HFFc6 (cell line): ENCODE data around the gene ZCWPW1. TPM values are rescaled to one million over a fixed set of nuclear protein-coding genes. Genes with fewer than 3 reads are reported as not detected.

Experiments used
- DNase-seq: peaks from one replicate; pipeline ENCODE4 v3.0.0-alpha.2; 2018
- H3K27ac Mint-ChIP-seq: 2 replicates; pipeline ENCODE4 v1.8.0; 2020; ENCODE audit warnings: mild to moderate bottlenecking, mixed read lengths
- H3K27me3 Mint-ChIP-seq: 2 replicates; pipeline ENCODE4 v1.8.0; 2021; ENCODE audit warnings: mild to moderate bottlenecking, moderate library complexity, mixed read lengths; ENCODE audit not compliant: insufficient read depth
- H3K36me3 Mint-ChIP-seq: 2 replicates; pipeline ENCODE4 v1.8.0; 2021; ENCODE audit warnings: low read depth, mixed read lengths
- H3K4me1 Mint-ChIP-seq: 2 replicates; pipeline ENCODE4 v1.8.0; 2020; ENCODE audit warnings: low read depth, mixed read lengths
- H3K4me3 Mint-ChIP-seq: 2 replicates; pipeline ENCODE4 v1.8.0; 2020; ENCODE audit warnings: mild to moderate bottlenecking, moderate library complexity, mixed read lengths
- H3K9me3 Mint-ChIP-seq: 2 replicates; pipeline ENCODE4 v1.8.0; 2020; ENCODE audit warnings: mild to moderate bottlenecking, mixed read lengths
- CTCF ChIP-seq: fragments of 200-600 bp; sonication (generic); IDR thresholded peaks from 2 replicates; pipeline ENCODE4 v1.5.0; 2021; ENCODE audit warnings: antibody characterized with exemption, mild to moderate bottlenecking
- total RNA-seq, 6 experiments: library from RNA; stranded (reverse); fragmentation: NEBNext Ultra II Directional; extraction: Animal tissue kit (Norgen Biotek cat#: 25700); gene quantifications; 2 replicates in 1 of 6; 3 replicates in 5 of 6; pipeline ENCODE4 v1.2.3, GENCODE V29; 2021

ZCWPW1 gene
- total RNA-seq, 6 experiments from 2014 or later = 0.55 to 1.7 (median 1.2) TPM

GRCh38 chr7:100426516-100426915, 2.0 kb downstream of the ZCWPW1 start:
- TF ChIP-seq CTCF = no peak
- DNase-seq = no peak
- no peak overlapping the region for H3K27ac Mint-ChIP-seq
- peaks cover 19% of the 10 kb centered on the region for H3K27me3 Mint-ChIP-seq
- peaks cover 10% of the 10 kb centered on the region for H3K9me3 Mint-ChIP-seq
- H3K36me3 Mint-ChIP-seq = 0 out of 2 replicates have a peak, but pooled peaks cover under 1% of the 10 kb centered on the region
- H3K4me1 Mint-ChIP-seq = peaks cover 4% of the 10 kb centered on the region
- H3K4me3 Mint-ChIP-seq = no peak overlapping the region

DNA sequence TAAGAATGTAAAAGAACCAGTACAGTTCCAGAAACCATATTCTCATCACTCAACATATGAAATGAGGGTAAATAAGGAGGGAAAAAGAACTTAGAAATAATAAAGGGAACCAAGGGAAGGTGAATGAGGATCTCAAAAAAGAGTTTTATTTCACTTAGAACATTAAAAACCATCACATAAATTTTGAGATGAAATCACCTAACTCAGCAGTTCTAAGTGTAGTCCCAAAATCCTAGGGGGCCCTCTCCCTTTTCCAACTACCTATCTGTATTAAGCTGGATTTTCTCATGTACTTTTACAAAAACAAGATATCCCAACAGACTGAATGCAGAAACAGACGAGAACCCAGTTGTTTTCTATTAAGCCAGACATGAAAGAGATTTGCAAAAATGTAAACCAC, 3.2 kb downstream of the ZCWPW1 start:
- TF ChIP-seq CTCF = no peak
- Mint-ChIP-seq H3K27me3 (peaks cover 17% of the 10 kb centered on the region), H3K4me1 (no peaks in the 10 kb centered on the region), H3K9me3 (peaks cover 10% of the 10 kb centered on the region), H3K36me3 (no peaks in the 10 kb centered on the region), H3K4me3 (no peak overlapping the region), H3K27ac (no peak overlapping the region)
- no peak for DNase-seq

- no peak for TF ChIP-seq CTCF
- peaks cover 3% of the 10 kb centered on the region for H3K27me3 Mint-ChIP-seq
- H3K4me3 Mint-ChIP-seq = no peak overlapping the region
- no peaks in the 10 kb centered on the region for H3K9me3 Mint-ChIP-seq
- no peaks in the 10 kb centered on the region for H3K36me3 Mint-ChIP-seq
- no peaks in the 10 kb centered on the region for H3K4me1 Mint-ChIP-seq
- no peak overlapping the region for H3K27ac Mint-ChIP-seq
- DNase-seq = no peak
Measured at GRCh38 chr7:100423315-100423714, 5.2 kb downstream of the ZCWPW1 start.

DNA sequence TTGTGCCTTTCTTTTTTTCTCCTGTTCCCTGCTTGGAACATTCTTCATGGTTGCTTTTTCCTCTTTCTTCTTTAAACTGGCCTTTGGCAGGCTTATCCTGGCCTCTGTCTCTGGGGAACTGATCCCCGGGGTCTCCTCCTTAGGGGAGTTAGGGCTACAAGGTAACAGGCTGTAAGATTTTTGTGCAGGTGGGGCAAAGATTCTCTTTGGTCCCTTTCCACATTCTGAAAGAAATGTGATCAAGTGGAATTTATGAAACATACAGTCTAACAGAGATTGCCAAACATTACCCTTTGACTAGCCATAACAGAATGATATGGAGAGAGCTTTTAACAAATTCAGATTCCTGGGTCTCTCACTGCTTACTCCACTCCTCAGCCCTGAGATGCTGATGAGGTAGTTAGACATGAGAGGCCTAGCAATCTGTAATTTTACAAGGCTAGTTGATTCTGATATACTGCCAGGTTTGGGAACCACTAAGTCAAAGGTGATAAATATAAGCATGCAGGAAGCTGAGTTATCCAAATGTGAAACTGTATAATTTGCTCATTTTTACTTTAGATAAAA, 8.8 kb downstream of the ZCWPW1 start:
- Mint-ChIP-seq H3K27me3 (no peaks in the 10 kb centered on the region), H3K27ac (no peak overlapping the region), H3K4me1 (no peaks in the 10 kb centered on the region), H3K4me3 (no peak overlapping the region), H3K36me3 (no peaks in the 10 kb centered on the region), H3K9me3 (no peaks in the 10 kb centered on the region)
- no peak for TF ChIP-seq CTCF
- no peak for DNase-seq

DNA sequence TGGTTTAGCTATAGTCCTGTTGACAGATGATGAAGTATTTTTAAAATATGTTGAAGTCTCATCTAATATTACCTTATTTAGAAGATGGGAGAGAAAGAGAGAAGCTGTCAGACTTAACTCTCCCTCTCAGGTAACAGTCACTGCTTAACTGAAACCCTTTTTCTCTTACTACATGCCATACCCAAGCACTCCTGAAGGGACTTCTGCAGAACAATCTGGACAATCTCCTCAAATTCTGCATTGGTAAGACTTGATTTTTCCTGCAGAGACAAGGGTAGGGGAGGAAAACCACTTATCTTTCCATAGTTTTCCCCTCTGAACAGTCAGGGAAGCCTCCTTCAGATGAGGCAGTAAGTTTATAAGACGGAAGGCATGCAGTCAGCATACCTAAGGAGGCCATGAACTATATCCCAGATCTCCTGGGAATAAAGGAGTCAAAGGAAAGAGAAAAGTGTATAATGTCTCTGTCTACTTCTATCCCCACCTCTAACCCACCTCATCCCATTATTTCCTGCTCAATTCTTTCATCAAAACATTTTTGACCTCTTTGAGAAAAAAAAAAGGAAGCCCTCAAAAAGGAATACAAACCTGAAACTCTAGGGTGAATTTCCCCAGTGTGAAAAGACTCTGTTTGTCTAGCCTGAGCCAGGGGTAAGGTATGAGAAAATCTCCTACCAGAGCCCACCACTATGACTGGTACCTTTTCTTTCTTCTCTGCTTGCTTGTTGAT, 9.4 kb downstream of the ZCWPW1 start:
- Mint-ChIP-seq H3K27me3 (no peaks in the 10 kb centered on the region), H3K36me3 (no peaks in the 10 kb centered on the region), H3K4me3 (no peak overlapping the region), H3K9me3 (no peaks in the 10 kb centered on the region), H3K27ac (no peak overlapping the region), H3K4me1 (no peaks in the 10 kb centered on the region)
- peak; percentile 28; the same call in 1 of the 2 replicates for TF ChIP-seq CTCF
- DNase-seq = no peak
